NCI-H2196 (cell line): ENCODE data around the gene SLC66A1.
"Not testable (repeated sequence)": the region's sequence is repeated elsewhere in the genome, so short reads cannot be mapped to it uniquely, and the experiment has no call there.

Experiments used
- DNase-seq: peaks from one replicate; lab custom pipeline; 2025; ENCODE audit not compliant: unreplicated experiment; lab: John Stamatoyannopoulos, UW

SLC66A1 gene

GRCh38 chr1:19311931-19312781 lies at the start of gene SLC66A1, which contains the start of gene AKR7A2:
Gene SLC66A1 (plus strand): TSS chr1:19312326. CDS start chr1:19317678, 5,352 bp downstream.
Gene AKR7A2 (minus strand): TSS chr1:19312144. CDS start chr1:19312124, 20 bp downstream.
- DNase-seq, result peak; percentile 97

- no peak for DNase-seq
Observed at GRCh38 chr1:19262744-19263143, 49.4 kb upstream of the SLC66A1 start.

GRCh38 chr1:19268445-19268844 lies 43.7 kb upstream of the SLC66A1 start:
- DNase-seq, result no peak

- not testable (repeated sequence) for DNase-seq
Observed at GRCh38 chr1:19269427-19270342, 42.4 kb upstream of the SLC66A1 start.

GRCh38 chr1:19270343-19270730 lies 41.8 kb upstream of the SLC66A1 start:
- not testable (repeated sequence) for DNase-seq

- no peak for DNase-seq
Observed at GRCh38 chr1:19272064-19272463, 40.1 kb upstream of the SLC66A1 start.

GRCh38 chr1:19273106-19273843 lies 38.9 kb upstream of the SLC66A1 start:
- DNase-seq, result no peak

GRCh38 chr1:19273844-19274531 lies 38.1 kb upstream of the SLC66A1 start:
- not testable (repeated sequence) for DNase-seq

GRCh38 chr1:19274636-19275035 lies 37.5 kb upstream of the SLC66A1 start:
- no peak for DNase-seq

GRCh38 chr1:19283891-19284290 lies 28.2 kb upstream of the SLC66A1 start:
- DNase-seq, result no peak

GRCh38 chr1:19284881-19285280 lies 27.2 kb upstream of the SLC66A1 start:
- DNase-seq, result no peak

- DNase-seq, result not testable (repeated sequence)
Observed at GRCh38 chr1:19285366-19285765, 26.8 kb upstream of the SLC66A1 start.

GRCh38 chr1:19285807-19286206 lies 26.3 kb upstream of the SLC66A1 start:
- not testable (repeated sequence) for DNase-seq

GRCh38 chr1:19287436-19288185 lies 24.5 kb upstream of the SLC66A1 start:
- no peak for DNase-seq

- not testable (repeated sequence) for DNase-seq
Observed at GRCh38 chr1:19288324-19289241, 23.5 kb upstream of the SLC66A1 start, which contains the start of gene AKR7A3. Gene AKR7A3 (minus strand): TSS chr1:19288770. CDS start chr1:19288709, 61 bp downstream.

- no peak for DNase-seq
Observed at GRCh38 chr1:19289244-19289643, 22.9 kb upstream of the SLC66A1 start.

- DNase-seq, result no peak
Observed at GRCh38 chr1:19294638-19295037, 17.5 kb upstream of the SLC66A1 start.

GRCh38 chr1:19300211-19300610 lies 11.9 kb upstream of the SLC66A1 start:
- no peak for DNase-seq
